ENCODE data around the gene CDYL. TPM values are rescaled to one million over a fixed set of nuclear protein-coding genes. Genes with fewer than 3 reads are reported as not detected.
"Not testable (repeated sequence)": the region's sequence is repeated elsewhere in the genome, so short reads cannot be mapped to it uniquely, and the experiment has no call there.

The CDYL gene
- polyA plus RNA-seq, 3 donors from 2014 or later, result 4.0 to 19.9 (median 13.4) TPM

DNA sequence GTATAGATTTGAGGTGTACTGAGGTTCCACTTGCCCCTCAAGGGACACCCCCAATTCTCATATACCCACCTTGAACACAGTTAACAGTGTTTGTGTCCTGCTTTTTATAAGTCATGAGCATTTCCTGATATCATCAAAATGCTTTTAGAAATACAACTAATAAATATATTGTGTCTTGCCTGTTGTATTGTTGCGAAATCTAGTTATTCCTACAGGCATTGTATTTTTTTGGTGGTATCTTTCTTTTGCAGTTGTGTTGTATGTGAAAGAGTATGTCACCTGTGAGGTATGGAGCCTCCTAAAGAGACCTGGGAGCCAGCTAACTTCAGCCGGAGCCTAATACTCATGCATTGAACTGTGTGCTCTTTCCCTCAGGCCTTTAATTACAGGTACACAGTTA, 40.7 kb downstream of the CDYL start:
- H3K9me3 Mint-ChIP-seq, result no peaks in the 10 kb centered on the region
- peaks cover 0 to 9% (median 0%) of the 10 kb centered on the region in 3 donors for H3K27me3 Mint-ChIP-seq (ENCODE audit: low read depth in 3 of 3)
- DNase-seq, result no peak
- H3K4me3 Mint-ChIP-seq, result no peak overlapping the region
- H3K27ac Mint-ChIP-seq, result no peak overlapping the region
- no peaks in the 10 kb centered on the region for H3K36me3 Mint-ChIP-seq
- H3K4me1 Mint-ChIP-seq, result peaks cover 68 to 93% of the 10 kb centered on the region in 2 donors

DNA sequence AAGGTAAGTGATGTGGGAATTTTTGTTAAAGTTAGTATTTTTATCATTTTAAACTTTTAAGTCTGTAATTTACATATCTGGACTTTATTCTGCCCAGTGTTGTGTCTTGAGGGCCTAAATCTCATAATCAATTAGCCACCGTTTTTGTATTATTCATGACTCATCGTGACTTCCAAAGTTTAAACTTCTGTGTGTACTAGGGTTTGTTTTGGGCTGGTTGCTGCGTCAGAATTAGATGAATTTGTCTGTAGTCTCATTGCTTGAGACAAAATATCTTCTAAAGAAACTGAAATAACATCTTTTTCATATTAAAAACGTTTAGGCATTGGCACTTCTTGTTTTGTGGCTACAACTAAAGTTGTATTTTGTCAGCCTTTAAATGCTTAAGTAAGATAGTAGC, 41.3 kb downstream of the CDYL start:
- H3K27me3 Mint-ChIP-seq (ENCODE audit: low read depth in 3 of 3), result peaks cover 0 to 9% (median 0%) of the 10 kb centered on the region in 3 donors
- no peaks in the 10 kb centered on the region for H3K36me3 Mint-ChIP-seq
- DNase-seq, result no peak
- H3K9me3 Mint-ChIP-seq, result no peaks in the 10 kb centered on the region
- peaks cover 68 to 93% of the 10 kb centered on the region in 2 donors for H3K4me1 Mint-ChIP-seq
- no peak overlapping the region for H3K4me3 Mint-ChIP-seq
- H3K27ac Mint-ChIP-seq, result no peak overlapping the region

DNA sequence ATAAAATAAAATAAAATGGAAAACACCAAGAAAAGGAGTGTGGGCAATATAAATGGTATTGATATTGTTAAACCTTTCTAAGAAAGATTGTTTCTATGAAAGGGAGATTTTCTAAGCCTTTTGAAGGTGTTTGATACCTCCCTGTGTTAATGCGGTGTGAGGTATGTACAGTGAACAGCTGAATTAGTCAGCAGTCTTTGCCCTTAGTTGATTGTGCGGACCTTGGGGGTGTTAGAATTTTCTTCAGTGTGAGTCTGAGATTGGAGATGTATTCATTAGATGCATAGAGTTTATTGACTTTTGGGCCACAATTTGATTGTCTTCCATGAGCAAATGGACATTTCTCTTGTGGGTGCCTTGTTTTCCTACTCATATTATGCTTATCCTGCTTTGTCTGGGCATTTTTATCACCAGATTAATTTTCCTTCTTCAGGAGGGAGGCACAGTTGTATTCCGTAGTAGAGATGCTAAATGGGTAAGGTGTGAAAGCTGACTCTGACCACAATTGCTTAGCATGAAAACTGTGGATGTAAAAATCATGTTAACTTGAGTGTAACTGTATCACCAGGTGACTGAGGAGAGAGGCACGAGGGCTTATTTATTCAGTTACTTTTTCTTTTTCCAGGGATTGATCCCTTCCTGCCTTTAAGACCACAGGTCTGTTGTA, 42.2 kb downstream of the CDYL start:
- Mint-ChIP-seq H3K4me3 (peak overlapping the region; percentile 5 to 54 (median 48)), H3K27ac (peak overlapping the region in 3 of 6 donors; percentile 1 to 8 (median 2)), H3K4me1 (peaks cover 66 to 93% of the 10 kb centered on the region in 2 donors), H3K9me3 (no peaks in the 10 kb centered on the region), H3K27me3 (ENCODE audit: low read depth in 3 of 3) (peaks cover 0 to 9% (median 0%) of the 10 kb centered on the region in 3 donors), H3K36me3 (no peaks in the 10 kb centered on the region)
- DNase-seq, result no peak

DNA sequence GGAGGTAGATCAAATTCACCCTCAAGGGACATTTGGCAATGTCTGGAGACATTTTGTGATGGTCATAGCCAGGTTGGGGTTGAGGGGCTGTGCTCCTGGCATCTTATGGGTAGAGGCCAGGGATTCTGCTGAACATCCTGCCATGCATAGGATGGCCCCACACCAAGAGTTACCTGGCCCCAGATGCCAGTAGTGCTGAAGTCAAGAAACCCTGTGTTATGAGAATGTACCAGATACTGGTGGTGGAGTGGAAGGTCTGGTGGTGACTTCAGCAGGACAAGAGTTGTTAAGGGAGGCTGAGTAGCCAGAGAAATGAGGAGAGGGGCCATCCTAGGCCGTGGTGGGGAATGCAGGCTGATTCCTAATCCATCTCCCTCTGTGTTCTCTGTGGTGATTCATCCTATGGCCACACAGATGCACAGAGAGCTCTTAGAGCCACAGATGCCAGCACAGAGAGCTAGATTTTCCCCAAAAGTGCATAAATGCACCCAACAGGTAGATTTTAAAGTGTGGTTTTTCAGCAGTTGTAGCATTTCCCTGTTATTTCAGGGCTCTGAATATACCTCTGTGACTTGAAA, 43.6 kb downstream of the CDYL start:
- no peak for DNase-seq
- Mint-ChIP-seq H3K27ac (peak overlapping the region in 3 of 6 donors; percentile 32 to 46 (median 45)), H3K4me3 (peak overlapping the region in 2 of 5 donors; percentile 12 to 18), H3K9me3 (no peaks in the 10 kb centered on the region), H3K36me3 (no peaks in the 10 kb centered on the region), H3K4me1 (peaks cover 65 to 90% of the 10 kb centered on the region in 2 donors), H3K27me3 (ENCODE audit: low read depth in 3 of 3) (peaks cover 0 to 9% (median 0%) of the 10 kb centered on the region in 3 donors)

DNA sequence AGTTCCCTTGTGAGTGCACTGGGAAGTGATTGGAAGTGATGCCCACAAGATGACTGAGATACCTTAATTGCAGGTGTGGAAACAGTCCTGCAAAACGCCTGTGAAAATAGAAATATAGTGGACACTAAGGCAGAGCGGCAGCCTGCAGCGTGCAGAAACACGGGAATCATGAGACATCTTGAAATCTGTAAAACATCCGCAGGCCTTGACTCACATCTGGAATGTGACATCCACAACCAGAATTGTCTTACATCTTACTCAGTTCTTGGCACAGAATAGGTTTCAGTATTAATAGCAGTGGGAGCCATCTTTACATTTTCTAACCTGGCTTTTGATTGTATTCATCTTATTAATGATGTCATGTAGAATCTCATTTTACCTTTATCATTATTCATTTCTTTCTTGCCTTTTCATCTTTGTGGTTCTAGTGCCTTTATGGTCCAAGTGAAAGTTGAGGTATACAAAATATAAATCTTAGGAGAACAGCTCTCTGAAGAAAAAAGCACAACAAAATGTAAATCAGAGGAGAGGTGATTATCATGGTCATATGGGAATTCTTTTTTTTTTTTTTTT, 44.6 kb downstream of the CDYL start:
- Mint-ChIP-seq H3K36me3 (no peaks in the 10 kb centered on the region), H3K4me1 (peaks cover 67 to 88% of the 10 kb centered on the region in 2 donors), H3K27ac (no peak overlapping the region), H3K4me3 (peak overlapping the region in 1 of 5 donors; percentile 4), H3K9me3 (peaks cover 0 to 2% (median 0%) of the 10 kb centered on the region in 6 donors), H3K27me3 (ENCODE audit: low read depth in 3 of 3) (peaks cover 0 to 9% (median 0%) of the 10 kb centered on the region in 3 donors)
- no peak for DNase-seq

DNA sequence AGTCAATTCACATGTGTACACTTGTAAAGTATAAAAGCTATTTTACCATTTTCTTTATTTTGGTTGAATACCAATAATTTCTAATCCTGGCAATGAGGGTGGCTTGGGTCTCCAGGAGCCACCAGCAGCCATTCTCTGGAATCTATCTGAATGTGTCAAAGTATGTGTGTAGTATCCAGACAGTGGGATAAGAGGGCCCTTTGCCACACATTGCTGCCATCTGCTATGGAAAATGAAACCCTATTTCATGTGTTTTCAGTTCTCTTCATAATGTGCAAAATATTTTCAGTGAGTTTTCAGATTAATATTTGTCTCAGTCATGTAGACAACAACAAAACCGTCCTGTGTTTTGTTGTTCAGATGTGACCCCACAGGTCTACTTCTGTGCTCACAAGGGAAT, 46.3 kb downstream of the CDYL start:
- Mint-ChIP-seq H3K27me3 (ENCODE audit: low read depth in 3 of 3) (peaks cover 0 to 10% (median 0%) of the 10 kb centered on the region in 3 donors), H3K4me3 (no peak overlapping the region), H3K27ac (no peak overlapping the region), H3K4me1 (peaks cover 74 to 94% of the 10 kb centered on the region in 2 donors), H3K9me3 (peaks cover 5 to 18% (median 10%) of the 10 kb centered on the region in 6 donors), H3K36me3 (peaks cover 0 to 8% (median 7%) of the 10 kb centered on the region in 3 donors)
- DNase-seq, result no peak

DNA sequence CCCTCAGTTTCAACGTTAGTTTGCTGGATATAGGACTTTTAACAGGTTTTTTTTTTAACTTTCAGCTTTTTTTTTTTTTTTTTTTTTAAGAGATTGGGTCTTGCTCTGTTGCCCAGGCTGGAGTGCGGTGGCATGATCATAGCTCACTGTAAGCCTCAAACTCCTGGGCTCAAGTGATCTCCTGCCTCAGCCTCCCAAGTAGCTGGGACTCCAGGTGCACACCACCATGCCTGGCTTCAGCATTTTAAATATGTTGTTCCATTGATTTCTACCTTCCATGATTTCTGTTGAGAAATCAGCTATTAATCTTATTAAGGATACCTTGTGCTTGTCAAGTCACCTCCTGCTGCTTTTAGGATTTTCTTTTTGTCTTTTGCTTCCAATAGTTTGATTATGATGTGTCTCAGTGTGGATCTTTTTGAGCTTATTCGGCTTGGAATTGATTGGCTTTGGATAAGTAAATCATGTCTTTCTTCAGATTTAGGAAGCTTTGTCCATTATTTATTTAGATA, 52.0 kb downstream of the CDYL start:
- H3K27me3 Mint-ChIP-seq (ENCODE audit: low read depth in 3 of 3), result peaks cover 0 to 3% (median 0%) of the 10 kb centered on the region in 3 donors
- no peak for DNase-seq
- peak overlapping the region in 1 of 6 donors; percentile 16 for H3K27ac Mint-ChIP-seq
- peaks cover 9 to 40% (median 33%) of the 10 kb centered on the region in 6 donors for H3K9me3 Mint-ChIP-seq
- H3K4me1 Mint-ChIP-seq, result peaks cover 28 to 56% of the 10 kb centered on the region in 2 donors
- H3K4me3 Mint-ChIP-seq, result no peak overlapping the region
- peaks cover 14 to 27% (median 25%) of the 10 kb centered on the region in 3 donors for H3K36me3 Mint-ChIP-seq

DNA sequence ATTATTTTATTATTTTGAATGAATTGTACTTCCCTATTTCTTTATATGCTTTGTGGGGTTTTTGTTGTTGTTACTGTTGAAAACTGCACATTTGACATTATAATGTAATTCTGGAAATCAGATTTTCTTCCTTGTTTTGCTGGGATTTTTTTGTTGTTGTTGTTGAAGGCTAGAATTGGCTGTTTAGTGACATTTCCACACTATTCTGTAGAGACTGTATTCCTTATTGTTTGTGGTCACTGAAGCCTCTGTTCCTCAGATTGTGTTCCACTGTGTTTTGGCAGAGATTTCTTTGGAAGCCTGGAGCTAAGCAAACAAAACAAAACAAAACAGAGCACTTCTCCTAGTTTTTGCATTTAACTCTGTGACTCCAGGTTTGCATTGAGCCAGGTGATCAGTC, 52.9 kb downstream of the CDYL start:
- Mint-ChIP-seq H3K27ac (no peak overlapping the region), H3K9me3 (peaks cover 9 to 40% (median 33%) of the 10 kb centered on the region in 6 donors)

DNA sequence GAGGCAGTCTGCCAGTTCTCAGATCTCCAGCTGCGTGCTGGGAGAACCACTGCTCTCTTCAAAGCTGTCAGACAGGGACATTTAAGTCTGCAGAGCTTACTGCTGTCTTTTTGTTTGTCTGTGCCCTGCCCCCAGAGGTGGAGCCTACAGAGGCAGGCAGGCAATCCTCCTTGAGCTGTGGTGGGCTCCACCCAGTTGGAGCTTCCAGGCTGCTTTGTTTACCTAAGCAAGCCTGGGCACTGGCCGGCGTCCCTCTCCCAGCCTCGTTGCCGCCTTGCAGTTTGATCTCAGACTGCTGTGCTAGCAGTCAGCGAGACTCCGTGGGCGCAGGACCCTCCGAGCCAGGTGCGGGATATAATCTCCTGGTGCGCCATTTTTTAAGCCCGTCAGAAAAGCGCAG, 59.3 kb downstream of the CDYL start:
- not testable (repeated sequence) for H3K27me3 Mint-ChIP-seq (ENCODE audit: low read depth in 3 of 3); H3K27ac Mint-ChIP-seq; DNase-seq; H3K4me3 Mint-ChIP-seq
- H3K36me3 Mint-ChIP-seq, result peaks cover 6 to 11% (median 8%) of the 10 kb centered on the region in 3 donors
- H3K4me1 Mint-ChIP-seq, result peaks cover 35 to 52% of the 10 kb centered on the region in 2 donors
- H3K9me3 Mint-ChIP-seq, result peaks cover 0 to 12% (median 3%) of the 10 kb centered on the region in 6 donors

More for the DNA sequence above, 52.9 kb downstream of the CDYL start:
- no peak for DNase-seq
- Mint-ChIP-seq H3K4me3 (no peak overlapping the region), H3K27me3 (ENCODE audit: low read depth in 3 of 3) (peaks cover 0 to 3% (median 0%) of the 10 kb centered on the region in 3 donors), H3K36me3 (peaks cover 14 to 27% (median 25%) of the 10 kb centered on the region in 3 donors), H3K4me1 (peaks cover 23 to 48% of the 10 kb centered on the region in 2 donors)

DNA sequence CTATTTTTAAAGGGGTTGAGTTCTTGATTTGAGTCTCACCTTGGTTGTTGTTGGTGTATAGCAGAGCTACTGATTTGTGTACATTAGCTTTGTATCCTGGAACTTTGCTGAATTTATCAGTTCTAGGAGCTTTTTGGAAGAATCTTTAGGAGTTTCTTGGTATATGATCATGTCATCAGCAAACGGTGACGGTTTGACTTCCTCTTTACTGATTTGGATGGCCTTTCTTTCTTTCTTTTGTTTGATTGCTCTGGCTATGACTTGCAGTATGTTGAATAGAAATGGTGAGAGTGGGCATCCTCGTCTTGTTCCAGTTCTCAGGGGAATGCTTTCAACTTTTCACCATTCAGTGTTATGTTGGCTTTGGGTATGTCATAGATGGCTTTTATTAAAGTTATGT, 64.0 kb downstream of the CDYL start:
- Mint-ChIP-seq H3K27me3 (ENCODE audit: low read depth in 3 of 3) (no peaks in the 10 kb centered on the region), H3K9me3 (peaks cover 2 to 29% (median 16%) of the 10 kb centered on the region in 6 donors), H3K4me3 (peak overlapping the region in 2 of 5 donors; percentile 34 to 45), H3K36me3 (peaks cover 12 to 24% (median 15%) of the 10 kb centered on the region in 3 donors), H3K27ac (peak overlapping the region in 1 of 6 donors; percentile 37), H3K4me1 (peaks cover 68 to 89% of the 10 kb centered on the region in 2 donors)
- no peak for DNase-seq

DNA sequence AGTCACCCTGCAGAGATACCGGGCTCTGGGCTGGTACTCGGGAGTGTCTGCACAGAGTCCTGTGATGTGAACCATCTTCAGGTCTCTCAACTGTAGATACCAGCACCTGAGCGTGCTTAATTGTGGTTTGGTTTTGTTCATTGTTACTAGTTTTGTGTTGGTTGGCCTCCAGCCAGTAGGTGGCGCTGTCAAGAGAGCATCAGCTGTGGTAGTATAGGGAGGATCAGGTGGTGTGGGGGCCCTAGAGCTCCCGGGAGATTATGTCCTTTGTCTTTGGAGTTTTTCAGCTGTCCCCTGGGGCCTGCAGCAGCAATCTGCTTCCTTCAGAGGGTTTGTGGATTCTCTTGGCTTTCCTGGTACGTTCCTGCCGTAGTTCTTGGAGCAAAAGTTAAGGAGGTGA, 67.9 kb downstream of the CDYL start:
- Mint-ChIP-seq H3K4me1 (peaks cover 70 to 98% of the 10 kb centered on the region in 2 donors), H3K9me3 (peaks cover 2 to 29% (median 16%) of the 10 kb centered on the region in 6 donors), H3K4me3 (peak overlapping the region in 3 of 5 donors; percentile 3 to 26 (median 13)), H3K27ac (peak overlapping the region in 1 of 6 donors; percentile 26), H3K36me3 (peaks cover 6 to 21% (median 11%) of the 10 kb centered on the region in 3 donors), H3K27me3 (ENCODE audit: low read depth in 3 of 3) (no peaks in the 10 kb centered on the region)
- DNase-seq, result no peak

DNA sequence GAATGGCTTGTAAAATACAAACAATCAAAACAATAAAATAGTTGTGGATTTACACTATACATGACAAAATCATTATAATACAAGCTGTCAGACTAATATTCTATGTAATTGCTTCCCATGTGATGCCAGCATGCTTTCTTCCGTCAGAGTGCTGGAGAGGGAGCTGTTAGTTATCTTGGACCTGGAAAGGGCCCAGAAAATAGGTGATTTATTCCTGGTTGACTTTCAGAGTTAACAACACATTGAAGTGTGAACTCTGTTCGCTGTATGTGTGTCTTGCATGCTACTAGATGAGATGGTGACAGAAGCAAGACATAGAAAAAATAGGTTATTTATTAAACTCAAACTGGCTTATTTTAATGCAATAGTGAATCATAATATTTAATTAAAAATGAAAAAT, 70.2 kb downstream of the CDYL start:
- Mint-ChIP-seq H3K27me3 (ENCODE audit: low read depth in 3 of 3) (no peaks in the 10 kb centered on the region), H3K9me3 (peaks cover 2 to 20% (median 16%) of the 10 kb centered on the region in 6 donors), H3K4me1 (peaks cover 65 to 98% of the 10 kb centered on the region in 2 donors), H3K27ac (no peak overlapping the region), H3K4me3 (no peak overlapping the region), H3K36me3 (peaks cover 4 to 17% (median 4%) of the 10 kb centered on the region in 3 donors)
- no peak for DNase-seq

DNA sequence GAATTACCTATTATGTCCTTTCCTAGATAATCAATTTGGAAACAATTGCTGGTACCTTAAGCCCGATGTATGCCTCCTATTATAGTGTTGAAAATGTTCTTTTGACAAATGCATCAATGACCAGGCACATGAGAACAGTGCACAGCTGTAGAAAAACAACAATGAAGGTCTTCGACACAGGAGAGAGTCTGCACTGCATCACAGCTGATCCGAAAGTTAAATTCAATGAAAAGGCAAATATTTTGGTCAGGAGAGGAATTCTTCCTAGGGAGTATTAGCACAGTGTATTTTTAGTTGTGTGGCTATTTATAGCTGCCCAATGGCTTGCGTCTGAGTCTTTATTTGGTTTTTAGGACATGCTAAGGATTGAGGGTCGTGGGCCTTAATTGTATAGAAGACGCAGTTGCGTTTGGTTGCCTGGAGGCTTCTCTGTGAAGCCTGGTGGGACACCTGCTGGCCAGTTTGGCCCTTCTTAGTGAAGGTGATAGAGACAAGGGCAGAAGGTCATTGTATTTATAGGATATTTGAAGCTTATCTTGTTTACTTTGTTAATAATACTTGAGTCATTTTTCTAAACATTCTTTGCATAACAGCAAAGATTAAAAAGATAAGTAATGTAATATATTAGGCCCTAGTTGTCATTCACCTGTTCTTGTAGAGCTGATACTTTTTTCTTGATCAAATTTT, 72.3 kb downstream of the CDYL start:
- no peak overlapping the region for H3K4me3 Mint-ChIP-seq
- peak; percentile 8 to 10 (median 9) for DNase-seq
- peaks cover 73 to 100% of the 10 kb centered on the region in 2 donors for H3K4me1 Mint-ChIP-seq
- peaks cover 2 to 11% (median 8%) of the 10 kb centered on the region in 6 donors for H3K9me3 Mint-ChIP-seq
- peaks cover 4 to 9% (median 4%) of the 10 kb centered on the region in 3 donors for H3K36me3 Mint-ChIP-seq
- H3K27ac Mint-ChIP-seq, result peak overlapping the region in 4 of 6 donors; percentile 7 to 64 (median 33)
- H3K27me3 Mint-ChIP-seq (ENCODE audit: low read depth in 3 of 3), result no peaks in the 10 kb centered on the region

Measured in immature natural killer cell (primary cell).